Endodermal cell (in vitro differentiated cells): ENCODE measurements around the gene FSHR. TPM values are rescaled to one million over a fixed set of nuclear protein-coding genes. Genes with fewer than 3 reads are reported as not detected.

ENCODE experiments used
- DNase-seq: peaks from one replicate; pipeline ENCODE4 v3.0.0-alpha.2; 2017
- H3K27ac ChIP-seq: 2 replicates; pipeline ENCODE4 v1.5.1; 2013; ENCODE audit warnings: mild to moderate bottlenecking, low read depth, low read length, moderate library complexity
- H3K27me3 ChIP-seq: 2 replicates; pipeline ENCODE4 v1.6.1; 2013; ENCODE audit warnings: mild to moderate bottlenecking, low read length, moderate library complexity; ENCODE audit not compliant: insufficient read depth, control insufficient read depth, poor library complexity, severe bottlenecking
- H3K36me3 ChIP-seq: 2 replicates; pipeline ENCODE4 v1.7.0; 2013; ENCODE audit warnings: mild to moderate bottlenecking, low read length, moderate library complexity; ENCODE audit not compliant: control insufficient read depth, insufficient read depth
- H3K4me1 ChIP-seq: one replicate; pipeline ENCODE4 v1.7.0; 2013; ENCODE audit warnings: low read length; ENCODE audit not compliant: control insufficient read depth, insufficient read depth
- H3K4me3 ChIP-seq: 2 replicates; pipeline ENCODE4 v1.5.1; 2013; ENCODE audit warnings: mild to moderate bottlenecking, low read length, moderate library complexity
- H3K9ac ChIP-seq: 2 replicates; pipeline ENCODE4 v1.6.1; 2013; ENCODE audit warnings: mild to moderate bottlenecking, low read length, moderate library complexity; ENCODE audit not compliant: poor library complexity, severe bottlenecking; ENCODE audit errors: extremely low read depth
- H3K9me3 ChIP-seq: 2 replicates; pipeline ENCODE4 v1.6.1; 2013; ENCODE audit warnings: mild to moderate bottlenecking, low read length, moderate library complexity; ENCODE audit not compliant: control insufficient read depth
- H3K27ac Mint-ChIP-seq: 2 replicates; pipeline ENCODE4 v1.8.0; 2020; ENCODE audit warnings: mixed read lengths
- H3K27me3 Mint-ChIP-seq: 2 replicates; pipeline ENCODE4 v1.8.0; 2021; ENCODE audit warnings: mild to moderate bottlenecking, mixed read lengths; ENCODE audit not compliant: insufficient read depth
- H3K36me3 Mint-ChIP-seq: 2 replicates; pipeline ENCODE4 v1.8.0; 2020; ENCODE audit warnings: low read depth, mixed read lengths
- H3K4me1 Mint-ChIP-seq: 2 replicates; pipeline ENCODE4 v1.8.0; 2020; ENCODE audit warnings: mixed read lengths
- H3K4me3 Mint-ChIP-seq: 2 replicates; pipeline ENCODE4 v1.8.0; 2020; ENCODE audit warnings: mild to moderate bottlenecking, moderate library complexity, mixed read lengths
- H3K9me3 Mint-ChIP-seq: 2 replicates; pipeline ENCODE4 v1.8.0; 2020; ENCODE audit warnings: mild to moderate bottlenecking, mixed read lengths
- CTCF ChIP-seq: fragments of 200-600 bp; sonication (generic); conservative IDR thresholded peaks from 2 replicates; pipeline ENCODE4 v1.5.0; 2021; ENCODE audit warnings: antibody characterized with exemption, mild to moderate bottlenecking
- WGBS, 2 experiments: methylation state at CpG; one replicate each; pipeline versions ENCODE4 v1.1.5 to v1.1.7; 2013; ENCODE audit warnings: missing lambda C conversion rate in 2 of 2, mixed read lengths in 1 of 2; ENCODE audit not compliant: insufficient coverage in 1 of 2, insufficient read length in 1 of 2; 5-methylcytosine and 5-hydroxymethylcytosine counted together
- total RNA-seq, 2 donors: library from RNA; stranded (reverse); fragmentation: NEBNext Ultra II Directional in 1 of 2; extraction: Animal tissue kit (Norgen Biotek cat#: 25700) in 1 of 2; gene quantifications; 2 replicates in 1 of 2; 3 replicates in 1 of 2; pipeline ENCODE4 v1.2.1, GENCODE V29; 2021

Gene FSHR
- total RNA-seq, 2 donors from 2014 or later, result 4.7 to 6.5 TPM

GRCh38 chr2:49192036-49192435 lies 37.7 kb upstream of the FSHR start:
- 81 to 100% methylated on average over 1 of the region's 1 CpG for WGBS, 2 experiments
- Histone ChIP-seq H3K4me1 (no peaks in the 10 kb centered on the region), H3K9me3 (no peaks in the 10 kb centered on the region), H3K27ac (no peak overlapping the region), H3K4me3 (no peak overlapping the region), H3K9ac (no peak overlapping the region), H3K27me3 (no peaks in the 10 kb centered on the region), H3K36me3 (no peaks in the 10 kb centered on the region)
- no peak overlapping the region for H3K27ac Mint-ChIP-seq
- H3K27me3 Mint-ChIP-seq, result no peaks in the 10 kb centered on the region
- no peak for DNase-seq
- peaks cover 13% of the 10 kb centered on the region for H3K4me1 Mint-ChIP-seq
- no peak overlapping the region for H3K4me3 Mint-ChIP-seq
- no peak for TF ChIP-seq CTCF
- H3K9me3 Mint-ChIP-seq, result no peaks in the 10 kb centered on the region
- H3K36me3 Mint-ChIP-seq, result no peaks in the 10 kb centered on the region

GRCh38 chr2:49189512-49190225 lies 35.4 kb upstream of the FSHR start:
- Histone ChIP-seq H3K27ac (no peak overlapping the region), H3K36me3 (no peaks in the 10 kb centered on the region), H3K27me3 (no peaks in the 10 kb centered on the region), H3K4me1 (no peaks in the 10 kb centered on the region), H3K9me3 (no peaks in the 10 kb centered on the region), H3K9ac (no peak overlapping the region), H3K4me3 (no peak overlapping the region)
- no peak for DNase-seq
- 94 to 95% methylated on average over 4 of the region's 4 CpGs for WGBS, 2 experiments
- Mint-ChIP-seq H3K27ac (no peak overlapping the region), H3K36me3 (no peaks in the 10 kb centered on the region), H3K4me3 (no peak overlapping the region), H3K9me3 (no peaks in the 10 kb centered on the region), H3K27me3 (no peaks in the 10 kb centered on the region), H3K4me1 (peaks cover 13% of the 10 kb centered on the region)
- no peak for TF ChIP-seq CTCF

GRCh38 chr2:49186050-49186648 lies 31.8 kb upstream of the FSHR start:
- 93 to 97% methylated on average over 8 to 10 of the region's 10 CpGs for WGBS, 2 experiments
- H3K27ac Mint-ChIP-seq, result no peak overlapping the region
- H3K4me1 Mint-ChIP-seq, result peaks cover 13% of the 10 kb centered on the region
- H3K4me3 Mint-ChIP-seq, result no peak overlapping the region
- Histone ChIP-seq H3K36me3 (no peaks in the 10 kb centered on the region), H3K4me1 (no peaks in the 10 kb centered on the region), H3K4me3 (no peak overlapping the region), H3K9ac (no peak overlapping the region), H3K27ac (no peak overlapping the region), H3K9me3 (no peaks in the 10 kb centered on the region), H3K27me3 (no peaks in the 10 kb centered on the region)
- DNase-seq, result no peak
- TF ChIP-seq CTCF, result no peak
- peaks cover 2% of the 10 kb centered on the region for H3K9me3 Mint-ChIP-seq
- no peaks in the 10 kb centered on the region for H3K27me3 Mint-ChIP-seq
- no peaks in the 10 kb centered on the region for H3K36me3 Mint-ChIP-seq
